ENCODE measurements around the gene BRAT1. TPM values are rescaled to one million over a fixed set of nuclear protein-coding genes. Genes with fewer than 3 reads are reported as not detected.

Gene BRAT1
- total and polyA plus RNA-seq, 2 donors from 2014 or later = 18.7 to 23.7 TPM

DNA sequence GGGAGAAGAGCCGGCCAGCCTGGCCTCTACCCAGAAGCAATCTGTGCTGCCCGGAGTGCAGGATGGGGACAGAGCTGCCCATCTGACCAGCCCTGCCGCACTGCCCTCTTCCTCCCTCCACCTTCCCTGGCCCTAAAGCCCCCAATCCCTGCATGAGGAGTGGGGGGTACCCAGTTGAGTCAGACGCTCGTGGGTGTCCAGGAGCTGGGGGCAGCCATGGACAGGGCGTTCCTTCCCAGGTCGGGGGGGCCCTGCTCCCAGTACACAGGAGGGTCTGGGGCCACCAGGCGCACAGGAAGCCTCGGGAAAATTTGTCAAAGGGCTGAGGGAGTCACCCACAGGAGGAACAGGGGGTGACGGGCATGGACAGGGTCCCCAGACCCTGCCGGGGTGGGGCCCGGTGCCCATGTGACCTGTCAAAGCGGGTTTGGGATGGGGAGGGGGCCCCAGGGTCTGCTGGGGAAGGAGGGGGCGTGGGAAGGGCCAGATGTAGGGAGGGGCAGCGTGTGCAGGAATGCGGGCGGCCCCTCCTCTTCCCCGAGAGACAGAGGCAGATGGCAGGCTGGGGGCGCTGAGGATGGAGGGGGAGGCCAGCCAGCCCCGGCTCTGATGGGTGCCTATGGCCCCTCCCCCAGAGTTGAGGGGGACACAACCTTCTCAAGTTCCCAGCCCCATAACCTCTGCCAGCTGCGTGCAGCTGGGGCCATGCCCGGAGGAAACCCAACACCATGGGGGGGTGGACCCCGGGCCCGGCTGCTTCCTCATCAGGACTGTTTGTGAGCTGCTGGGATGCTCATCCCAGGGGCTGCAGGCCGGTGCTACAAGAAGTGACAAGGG, 57.6 kb downstream of the BRAT1 start:
- intact Hi-C loops (cut with DNase I) = no loop called here
- no peaks in the 10 kb centered on the region for H3K9me3 ChIP-seq (ENCODE audit: control insufficient read depth in 2 of 3, insufficient read depth in 1 of 3, low read length in 3 of 3)
- peaks cover 0 to 7% (median 0%) of the 10 kb centered on the region in 3 donors for H3K4me1 ChIP-seq (ENCODE audit: control insufficient read depth in 2 of 3, insufficient read depth in 2 of 3, low read depth in 1 of 3, low read length in 3 of 3)
- no peak overlapping the region for H3K9ac ChIP-seq (ENCODE audit: low read length in 3 of 3)
- DNase-seq (peak; percentile 71 to 91 (median 89)), FAIRE-seq (no peak)
- no peak overlapping the region for H3K27ac ChIP-seq (ENCODE audit: low read depth in 2 of 2, low read length in 2 of 2)
- TF ChIP-seq, protein P1, sequence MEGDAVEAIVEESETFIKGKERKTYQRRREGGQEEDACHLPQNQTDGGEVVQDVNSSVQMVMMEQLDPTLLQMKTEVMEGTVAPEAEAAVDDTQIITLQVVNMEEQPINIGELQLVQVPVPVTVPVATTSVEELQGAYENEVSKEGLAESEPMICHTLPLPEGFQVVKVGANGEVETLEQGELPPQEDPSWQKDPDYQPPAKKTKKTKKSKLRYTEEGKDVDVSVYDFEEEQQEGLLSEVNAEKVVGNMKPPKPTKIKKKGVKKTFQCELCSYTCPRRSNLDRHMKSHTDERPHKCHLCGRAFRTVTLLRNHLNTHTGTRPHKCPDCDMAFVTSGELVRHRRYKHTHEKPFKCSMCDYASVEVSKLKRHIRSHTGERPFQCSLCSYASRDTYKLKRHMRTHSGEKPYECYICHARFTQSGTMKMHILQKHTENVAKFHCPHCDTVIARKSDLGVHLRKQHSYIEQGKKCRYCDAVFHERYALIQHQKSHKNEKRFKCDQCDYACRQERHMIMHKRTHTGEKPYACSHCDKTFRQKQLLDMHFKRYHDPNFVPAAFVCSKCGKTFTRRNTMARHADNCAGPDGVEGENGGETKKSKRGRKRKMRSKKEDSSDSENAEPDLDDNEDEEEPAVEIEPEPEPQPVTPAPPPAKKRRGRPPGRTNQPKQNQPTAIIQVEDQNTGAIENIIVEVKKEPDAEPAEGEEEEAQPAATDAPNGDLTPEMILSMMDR (IDR thresholded peaks at IDR 0.05; ENCODE audit: borderline replicate concordance, extremely low read depth, insufficient read depth) = no peak
- no peaks in the 10 kb centered on the region for H3K36me3 ChIP-seq (ENCODE audit: control insufficient read depth in 2 of 3, insufficient read depth in 3 of 3, low read length in 3 of 3)
- no peaks in the 10 kb centered on the region for H3K27me3 ChIP-seq (ENCODE audit: control insufficient read depth, insufficient read depth, low read length)
- H3K4me3 ChIP-seq (ENCODE audit: low read length in 3 of 3) = no peak overlapping the region

DNA sequence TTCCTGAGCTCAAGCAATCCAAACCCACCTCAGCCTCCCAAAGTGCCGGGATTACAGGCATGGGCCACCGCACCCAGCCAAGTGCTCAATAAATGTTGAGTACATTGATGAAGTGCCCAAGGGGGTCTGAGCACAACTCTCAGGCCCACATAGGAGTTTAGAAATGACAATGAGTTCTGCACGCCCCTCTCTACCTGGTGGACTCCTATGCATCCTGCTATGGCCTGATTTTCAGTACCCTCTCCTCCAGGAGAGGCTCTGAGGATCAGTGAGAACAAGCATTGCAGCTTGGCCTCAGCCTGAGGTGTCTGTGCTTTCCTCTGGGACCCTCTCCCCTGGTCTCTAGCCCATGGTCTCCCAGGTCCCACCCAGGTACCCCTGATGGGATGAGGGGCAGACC, 58.3 kb downstream of the BRAT1 start:
- intact Hi-C loops (cut with DNase I) = no loop called here
- H3K9me3 ChIP-seq (ENCODE audit: control insufficient read depth in 2 of 3, insufficient read depth in 1 of 3, low read length in 3 of 3) = no peaks in the 10 kb centered on the region
- H3K9ac ChIP-seq (ENCODE audit: low read length in 3 of 3) = no peak overlapping the region
- H3K4me1 ChIP-seq (ENCODE audit: control insufficient read depth in 2 of 3, insufficient read depth in 2 of 3, low read depth in 1 of 3, low read length in 3 of 3) = peaks cover 0 to 7% (median 0%) of the 10 kb centered on the region in 3 donors
- H3K27ac ChIP-seq (ENCODE audit: low read depth in 2 of 2, low read length in 2 of 2) = no peak overlapping the region
- FAIRE-seq (no peak), DNase-seq (no peak)
- TF ChIP-seq, protein P1 (IDR thresholded peaks at IDR 0.05; ENCODE audit: borderline replicate concordance, extremely low read depth, insufficient read depth) = no peak
- H3K27me3 ChIP-seq (ENCODE audit: control insufficient read depth, insufficient read depth, low read length) = no peaks in the 10 kb centered on the region
- H3K4me3 ChIP-seq (ENCODE audit: low read length in 3 of 3) = no peak overlapping the region
- no peaks in the 10 kb centered on the region for H3K36me3 ChIP-seq (ENCODE audit: control insufficient read depth in 2 of 3, insufficient read depth in 3 of 3, low read length in 3 of 3)

DNA sequence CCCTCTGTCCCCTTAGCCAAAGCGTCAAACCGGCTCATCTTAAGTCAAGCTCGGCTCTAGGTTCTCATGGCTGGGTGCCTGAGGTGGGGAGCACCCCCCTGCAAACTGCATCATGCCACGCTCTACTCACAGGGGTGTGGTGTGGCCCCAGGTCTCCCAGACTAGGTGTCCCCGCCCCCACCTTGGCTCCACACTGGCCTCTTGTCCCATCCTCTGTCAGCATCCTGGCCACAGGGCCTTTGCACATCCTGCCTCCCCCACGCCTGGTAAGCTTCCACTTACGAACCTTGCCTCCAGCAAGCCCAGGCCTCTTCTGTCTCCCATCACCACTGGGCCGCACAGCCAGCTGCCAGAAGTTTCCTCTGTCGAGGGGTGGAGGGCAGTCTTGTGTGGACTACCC, 58.9 kb downstream of the BRAT1 start:
- TF ChIP-seq, protein P1 (IDR thresholded peaks at IDR 0.05; ENCODE audit: borderline replicate concordance, extremely low read depth, insufficient read depth) = no peak
- H3K36me3 ChIP-seq (ENCODE audit: control insufficient read depth in 2 of 3, insufficient read depth in 3 of 3, low read length in 3 of 3) = no peaks in the 10 kb centered on the region
- intact Hi-C loops (cut with DNase I) = no loop called here
- H3K9me3 ChIP-seq (ENCODE audit: control insufficient read depth in 2 of 3, insufficient read depth in 1 of 3, low read length in 3 of 3) = no peaks in the 10 kb centered on the region
- H3K27me3 ChIP-seq (ENCODE audit: control insufficient read depth, insufficient read depth, low read length) = no peaks in the 10 kb centered on the region
- no peak overlapping the region for H3K4me3 ChIP-seq (ENCODE audit: low read length in 3 of 3)
- no peak overlapping the region for H3K9ac ChIP-seq (ENCODE audit: low read length in 3 of 3)
- FAIRE-seq (no peak), DNase-seq (peak in 2 of 5 donors; percentile 46 to 77)
- no peak overlapping the region for H3K27ac ChIP-seq (ENCODE audit: low read depth in 2 of 2, low read length in 2 of 2)
- H3K4me1 ChIP-seq (ENCODE audit: control insufficient read depth in 2 of 3, insufficient read depth in 2 of 3, low read depth in 1 of 3, low read length in 3 of 3) = peaks cover 0 to 7% (median 0%) of the 10 kb centered on the region in 3 donors

Data from kidney (tissue), 14 donors.